B cell (primary cell): ENCODE measurements around the gene DCDC2C. TPM values are rescaled to one million over a fixed set of nuclear protein-coding genes. Genes with fewer than 3 reads are reported as not detected.

Experiments
- ATAC-seq: fragments of 200-7000 bp; cut with Tn5 transposase; one replicate; pipeline ENCODE4 v1.10.0; 2021; ENCODE audit warnings: low read depth, mild to moderate bottlenecking, moderate number of reproducible peaks, moderate library complexity
- CTCF ChIA-PET: fragments of 350-600 bp; sonication (Branson Sonifier 250); formaldehyde crosslinking; loops from one replicate; lab custom pipeline; 2021; ENCODE audit warnings: antibody characterized with exemption, inconsistent platforms; lab: Charles Lee
- POLR2A ChIA-PET: fragments of 350-600 bp; sonication (Branson Sonifier 250); formaldehyde crosslinking; loops from one replicate; lab custom pipeline; 2021; ENCODE audit warnings: antibody characterized with exemption; lab: Charles Lee
- DNase-seq: peaks from one replicate; pipeline ENCODE4 v3.0.0; 2013
- H2AFZ ChIP-seq: 2 replicates; pipeline ENCODE4 v1.6.1; 2012; ENCODE audit warnings: mild to moderate bottlenecking, low read depth, low read length; ENCODE audit not compliant: insufficient read depth, poor library complexity, severe bottlenecking
- H3K27ac ChIP-seq, 2 donors: 1 replicate in 1 of 2; 2 replicates in 1 of 2; pipeline ENCODE4 v1.5.1; 2012 to 2013; ENCODE audit warnings: low read length in 2 of 2, mild to moderate bottlenecking in 2 of 2, moderate library complexity in 1 of 2
- H3K27me3 ChIP-seq, 4 experiments: fragments of 200-600 bp in 1 of 4; sonication (generic) in 1 of 4; replicated peaks in 1 of 4; 1 replicate in 2 of 4; 2 replicates in 2 of 4; pipeline versions ENCODE4 v1.6.1 to v1.7.0; 2013 to 2016; ENCODE audit warnings: low read length in 3 of 4, mild to moderate bottlenecking in 2 of 4, mixed read lengths in 1 of 4, moderate library complexity in 1 of 4; ENCODE audit not compliant: insufficient read depth in 4 of 4, control insufficient read depth in 3 of 4; ENCODE audit errors: control extremely low read depth in 1 of 4
- H3K36me3 ChIP-seq, 2 experiments: replicated peaks in 1 of 2; 1 replicate in 1 of 2; 2 replicates in 1 of 2; pipeline versions ENCODE4 v1.6.1 to v1.7.1; 2013; ENCODE audit warnings: low read length in 1 of 2; ENCODE audit not compliant: insufficient read depth in 2 of 2, control insufficient read depth in 1 of 2; ENCODE audit errors: control extremely low read depth in 1 of 2, extremely low read depth in 1 of 2
- H3K4me1 ChIP-seq, 2 donors: fragments of 200-600 bp in 1 of 2; sonication (generic) in 1 of 2; 1 replicate in 1 of 2; 2 replicates in 1 of 2; pipeline versions ENCODE4 v1.5.1 to v1.6.1; 2013 to 2017; ENCODE audit warnings: low read length in 2 of 2; ENCODE audit not compliant: control insufficient read depth in 2 of 2, insufficient read depth in 2 of 2
- H3K4me2 ChIP-seq: replicated peaks from 2 replicates; pipeline ENCODE3; 2012; ENCODE audit warnings: mild to moderate bottlenecking, low read depth, low read length; ENCODE audit not compliant: poor library complexity, severe bottlenecking
- H3K4me3 ChIP-seq, 5 experiments: fragments of 200-600 bp in 1 of 5; sonication (generic) in 1 of 5; 1 replicate in 3 of 5; 2 replicates in 2 of 5; pipeline versions ENCODE4 v1.5.1 to v1.7.0; 2011 to 2016; ENCODE audit warnings: low read length in 4 of 5, mild to moderate bottlenecking in 4 of 5, low read depth in 2 of 5, control low read depth in 1 of 5, moderate library complexity in 1 of 5; ENCODE audit not compliant: insufficient read depth in 1 of 5; ENCODE audit errors: control extremely low read depth in 1 of 5, extremely low read depth in 1 of 5
- H3K79me2 ChIP-seq: fragments of 200-600 bp; sonication (generic); one replicate; pipeline ENCODE4 v1.6.0; 2016; ENCODE audit warnings: low read length; ENCODE audit not compliant: control insufficient read depth, insufficient read depth
- H3K9ac ChIP-seq: fragments of 200-600 bp; sonication (generic); 2 replicates; pipeline ENCODE4 v1.6.1; 2017; ENCODE audit warnings: mild to moderate bottlenecking, low read length, moderate library complexity
- H3K9me3 ChIP-seq, 3 donors: one replicate each; pipeline versions ENCODE4 v1.6.1 to v1.7.1; 2013; ENCODE audit warnings: low read length in 2 of 3; ENCODE audit not compliant: control insufficient read depth in 2 of 3, insufficient read depth in 1 of 3; ENCODE audit errors: control extremely low read depth in 1 of 3
- H4K20me1 ChIP-seq: 2 replicates; pipeline ENCODE4 v1.6.0; 2012; ENCODE audit warnings: mild to moderate bottlenecking, low read length; ENCODE audit not compliant: insufficient read depth, control insufficient read depth, poor library complexity, severe bottlenecking
- H3K27ac Mint-ChIP-seq: one replicate; pipeline ENCODE4 v1.8.0; 2021; ENCODE audit warnings: mixed read lengths
- H3K27me3 Mint-ChIP-seq: one replicate; pipeline ENCODE4 v1.8.0; 2021; ENCODE audit warnings: mixed read lengths
- H3K4me1 Mint-ChIP-seq: one replicate; pipeline ENCODE4 v1.8.0; 2021; ENCODE audit warnings: mixed read lengths
- H3K4me3 Mint-ChIP-seq: one replicate; pipeline ENCODE4 v1.8.0; 2021; ENCODE audit warnings: mixed read lengths
- H3K9me3 Mint-ChIP-seq: one replicate; pipeline ENCODE4 v1.8.0; 2022; ENCODE audit warnings: mixed read lengths; ENCODE audit not compliant: insufficient read depth
- EZH2 ChIP-seq: IDR thresholded peaks from 2 replicates; pipeline ENCODE4 v1.6.1; 2012; ENCODE audit warnings: borderline replicate concordance, low read depth, mild to moderate bottlenecking, moderate library complexity, low read length; ENCODE audit not compliant: insufficient read depth, poor library complexity, severe bottlenecking
- WGBS: methylation state at CpG from one replicate; pipeline ENCODE4 v1.1.5; 2013; ENCODE audit warnings: missing lambda C conversion rate; ENCODE audit not compliant: insufficient coverage; 5-methylcytosine and 5-hydroxymethylcytosine counted together
- intact Hi-C: fragments of 100-400 bp; cut with micrococcal nuclease; formaldehyde crosslinking; loops from one replicate; pipeline ENCODE4 v1.10.0; 2022
- polyA plus RNA-seq: library from polyadenylated mRNA; depleted of rRNA; stranded (reverse); fragments of >200 nt; gene quantifications from 2 replicates; pipeline ENCODE4 v1.2.3, GENCODE V29; 2012
- total RNA-seq, 2 donors: library from RNA; stranded (reverse); fragments of 120-200 nt in 1 of 2; gene quantifications; 1 replicate in 1 of 2; 2 replicates in 1 of 2; pipeline versions ENCODE4 v1.2.3 to v1.2.4, GENCODE V29; 2013 to 2022
- TF ChIP-seq, protein P1 (sequence below): fragments of 200-600 bp; IDR thresholded peaks from one replicate; pipeline ENCODE4 v1.8.0; 2022; ENCODE audit warnings: antibody characterized with exemption, mild to moderate bottlenecking

Gene DCDC2C
- total and polyA plus RNA-seq, 2 donors (not counting 1 experiment from before 2014, with no cell fraction given) = not detected

GRCh38 chr2:3677436-3677835, 25.9 kb upstream of the DCDC2C start:
- no peak for TF ChIP-seq EZH2
- TF ChIP-seq, protein P1, sequence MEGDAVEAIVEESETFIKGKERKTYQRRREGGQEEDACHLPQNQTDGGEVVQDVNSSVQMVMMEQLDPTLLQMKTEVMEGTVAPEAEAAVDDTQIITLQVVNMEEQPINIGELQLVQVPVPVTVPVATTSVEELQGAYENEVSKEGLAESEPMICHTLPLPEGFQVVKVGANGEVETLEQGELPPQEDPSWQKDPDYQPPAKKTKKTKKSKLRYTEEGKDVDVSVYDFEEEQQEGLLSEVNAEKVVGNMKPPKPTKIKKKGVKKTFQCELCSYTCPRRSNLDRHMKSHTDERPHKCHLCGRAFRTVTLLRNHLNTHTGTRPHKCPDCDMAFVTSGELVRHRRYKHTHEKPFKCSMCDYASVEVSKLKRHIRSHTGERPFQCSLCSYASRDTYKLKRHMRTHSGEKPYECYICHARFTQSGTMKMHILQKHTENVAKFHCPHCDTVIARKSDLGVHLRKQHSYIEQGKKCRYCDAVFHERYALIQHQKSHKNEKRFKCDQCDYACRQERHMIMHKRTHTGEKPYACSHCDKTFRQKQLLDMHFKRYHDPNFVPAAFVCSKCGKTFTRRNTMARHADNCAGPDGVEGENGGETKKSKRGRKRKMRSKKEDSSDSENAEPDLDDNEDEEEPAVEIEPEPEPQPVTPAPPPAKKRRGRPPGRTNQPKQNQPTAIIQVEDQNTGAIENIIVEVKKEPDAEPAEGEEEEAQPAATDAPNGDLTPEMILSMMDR = no peak
- no peaks in the 10 kb centered on the region for H3K4me1 Mint-ChIP-seq
- no peaks in the 10 kb centered on the region for H3K9me3 Mint-ChIP-seq
- CTCF ChIA-PET = no interaction called here
- ATAC-seq = no peak
- intact Hi-C loops = no loop called here
- no peak overlapping the region for H2AFZ ChIP-seq
- no peak overlapping the region for H3K27ac Mint-ChIP-seq
- H3K27me3 ChIP-seq = no peaks in the 10 kb centered on the region
- no peaks in the 10 kb centered on the region for H3K36me3 ChIP-seq
- no peak overlapping the region for H3K4me2 ChIP-seq
- no peak overlapping the region for H3K9ac ChIP-seq
- 97% methylated on average over 9 of the region's 9 CpGs for WGBS
- no peaks in the 10 kb centered on the region for H4K20me1 ChIP-seq
- H3K79me2 ChIP-seq = no peaks in the 10 kb centered on the region
- H3K4me3 Mint-ChIP-seq = no peak overlapping the region
- no peaks in the 10 kb centered on the region for H3K9me3 ChIP-seq
- H3K27ac ChIP-seq = no peak overlapping the region
- POLR2A ChIA-PET = no interaction called here
- H3K4me1 ChIP-seq = no peaks in the 10 kb centered on the region
- H3K4me3 ChIP-seq = no peak overlapping the region
- peaks cover 3% of the 10 kb centered on the region for H3K27me3 Mint-ChIP-seq
- DNase-seq = no peak

- WGBS = 91% methylated on average over 9 of the region's 9 CpGs
- Mint-ChIP-seq H3K4me1 (no peaks in the 10 kb centered on the region), H3K9me3 (no peaks in the 10 kb centered on the region), H3K4me3 (no peak overlapping the region), H3K27ac (no peak overlapping the region), H3K27me3 (peaks cover 3% of the 10 kb centered on the region)
- ATAC-seq (no peak), DNase-seq (no peak)
- Histone ChIP-seq H2AFZ (no peak overlapping the region), H3K9me3 (no peaks in the 10 kb centered on the region), H3K79me2 (no peaks in the 10 kb centered on the region), H3K4me3 (no peak overlapping the region), H3K27me3 (no peaks in the 10 kb centered on the region), H4K20me1 (no peaks in the 10 kb centered on the region), H3K27ac (no peak overlapping the region), H3K36me3 (no peaks in the 10 kb centered on the region), H3K9ac (no peak overlapping the region), H3K4me1 (no peaks in the 10 kb centered on the region), H3K4me2 (no peak overlapping the region)
- CTCF ChIA-PET = no interaction called here
- no peak for TF ChIP-seq EZH2
- TF ChIP-seq, protein P1 = no peak
- POLR2A ChIA-PET = no interaction called here
- intact Hi-C loops = no loop called here
Observed at GRCh38 chr2:3678212-3678611, 25.2 kb upstream of the DCDC2C start.
